Psoas muscle (tissue), 8 donors: Measurements from ENCODE around the gene ARHGAP45. TPM values are rescaled to one million over a fixed set of nuclear protein-coding genes. Genes with fewer than 3 reads are reported as not detected.
"Not testable (repeated sequence)": the region's sequence is repeated elsewhere in the genome, so short reads cannot be mapped to it uniquely, and the experiment has no call there.

ENCODE experiments used
- ATAC-seq, 4 donors: fragments of 200-7000 bp; cut with Tn5 transposase; one replicate each; pipeline ENCODE4 v1.9.1; 2020; ENCODE audit warnings: moderate library complexity in 3 of 4, mild to moderate bottlenecking in 2 of 4
- DNase-seq, 2 donors: peaks; one replicate each; pipeline ENCODE4 v3.0.0-alpha.2; 2020
- H3K27ac ChIP-seq: fragments of 200-600 bp; one replicate; pipeline ENCODE4 v1.8.0; 2022
- H3K27me3 ChIP-seq, 3 donors: fragments of 200-600 bp in 1 of 3; one replicate each; pipeline versions ENCODE4 v1.6.1 to v1.8.0; 2013 to 2022; ENCODE audit warnings: low read length in 2 of 3, mild to moderate bottlenecking in 2 of 3, moderate library complexity in 1 of 3; ENCODE audit not compliant: insufficient read depth in 3 of 3
- H3K36me3 ChIP-seq, 2 donors: fragments of 200-600 bp in 1 of 2; one replicate each; pipeline versions ENCODE4 v1.6.1 to v1.8.0; 2013 to 2022; ENCODE audit warnings: low read depth in 1 of 2, mild to moderate bottlenecking in 1 of 2, moderate library complexity in 1 of 2; ENCODE audit not compliant: insufficient read depth in 1 of 2
- H3K4me1 ChIP-seq: fragments of 200-600 bp; one replicate; pipeline ENCODE4 v1.8.0; 2022
- H3K4me3 ChIP-seq: fragments of 200-600 bp; one replicate; pipeline ENCODE4 v1.8.0; 2022; ENCODE audit warnings: mild to moderate bottlenecking
- H3K9me3 ChIP-seq: fragments of 200-600 bp; one replicate; pipeline ENCODE4 v1.8.0; 2022
- WGBS, 3 donors: extraction: QIAGEN DNeasy Blood & Tissue Kit; methylation state at CpG; one replicate each; pipeline versions ENCODE4 v1.1.6 to v1.1.7; 2013; 5-methylcytosine and 5-hydroxymethylcytosine counted together
- intact Hi-C, 2 donors: fragments of 100-400 bp; cut with DNase I; formaldehyde crosslinking; loops; one replicate each; pipeline versions ENCODE4 v1.11.0 to v1.14.2; 2022
- polyA plus RNA-seq, 3 donors: library from polyadenylated mRNA; stranded (reverse); fragments of 200-250 nt; gene quantifications; one replicate each; pipeline ENCODE4 v1.2.3, GENCODE V29; 2013
- total RNA-seq, 4 donors: library from RNA; stranded (reverse); fragmentation: NEBNext Ultra II Directional in 2 of 4; extraction: Animal tissue kit (Norgen Biotek cat#: 25700) in 2 of 4; gene quantifications; one replicate each; pipeline versions ENCODE4 v1.2.1 to v1.2.4, GENCODE V29; 2021 to 2023
- TF ChIP-seq, protein P1 (sequence below): fragments of 200-600 bp; IDR thresholded peaks from one replicate; pipeline ENCODE4 v1.8.0; 2022; ENCODE audit warnings: antibody characterized with exemption
- donor health status: healthy with polysubstance abuse.
- donor health status: DM: no; HTN: no; CAD: no; lungs with moderate emphysema.
- donor health status: Bipolar disorder and iron deficiency.
- donor health status: healthy.
- donor health status: DM: yes; HTN: yes; CAD: no.
- donor health status: DM: no; HTN: no; CAD: no.
- donor health status: DM: no; HTN: no; CAD: no.
- donor health status: DM: yes; HTN: yes; CAD: no.

ARHGAP45 gene
- total and polyA plus RNA-seq, 7 donors: 1.2 to 4.0 (median 2.0) TPM

DNA sequence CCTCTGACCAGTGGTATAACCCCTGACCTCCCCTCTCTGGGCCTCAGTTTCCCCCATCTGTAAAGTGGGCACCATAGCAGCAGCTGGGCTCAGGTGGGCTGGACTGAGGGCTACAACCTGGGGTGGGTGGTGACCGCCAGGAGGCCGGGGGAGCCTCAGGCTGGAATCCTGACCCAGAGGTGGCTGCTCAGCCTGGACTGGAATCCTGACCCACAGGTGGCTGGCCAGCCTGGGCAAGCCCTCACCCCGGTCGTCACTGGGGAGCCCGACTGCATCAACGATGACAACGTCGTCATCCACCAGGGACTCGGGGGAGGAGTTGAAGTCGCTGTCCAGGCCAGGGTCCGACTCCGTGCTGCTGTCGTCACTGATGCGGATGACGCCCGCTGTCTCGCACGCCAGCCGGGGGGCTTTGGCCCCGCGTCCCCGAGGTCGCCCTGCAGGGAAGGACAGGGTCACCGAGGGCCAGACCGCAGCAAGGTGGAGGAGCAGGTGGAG is 47.1 kb downstream of the ARHGAP45 start:
- H3K36me3 ChIP-seq: peaks cover 8 to 87% of the 10 kb centered on the region in 2 donors
- H3K27ac ChIP-seq: peak overlapping the region; percentile 80
- peak overlapping the region; percentile 33 for H3K4me3 ChIP-seq
- intact Hi-C loops: loop anchor here (5.0 kb wide), 2 partner anchors 78 to 128 kb away; partner anchors contain the start of gene ATP5F1D (in 1 of the 2)
- H3K9me3 ChIP-seq: no peaks in the 10 kb centered on the region
- DNase-seq (no peak), ATAC-seq (peak in 2 of 4 donors; percentile 0 to 2)
- WGBS, 3 donors: 85 to 90% (median 88%) methylated on average over 23 to 25 of the region's 25 CpGs
- no peaks in the 10 kb centered on the region for H3K27me3 ChIP-seq
- TF ChIP-seq, protein P1, sequence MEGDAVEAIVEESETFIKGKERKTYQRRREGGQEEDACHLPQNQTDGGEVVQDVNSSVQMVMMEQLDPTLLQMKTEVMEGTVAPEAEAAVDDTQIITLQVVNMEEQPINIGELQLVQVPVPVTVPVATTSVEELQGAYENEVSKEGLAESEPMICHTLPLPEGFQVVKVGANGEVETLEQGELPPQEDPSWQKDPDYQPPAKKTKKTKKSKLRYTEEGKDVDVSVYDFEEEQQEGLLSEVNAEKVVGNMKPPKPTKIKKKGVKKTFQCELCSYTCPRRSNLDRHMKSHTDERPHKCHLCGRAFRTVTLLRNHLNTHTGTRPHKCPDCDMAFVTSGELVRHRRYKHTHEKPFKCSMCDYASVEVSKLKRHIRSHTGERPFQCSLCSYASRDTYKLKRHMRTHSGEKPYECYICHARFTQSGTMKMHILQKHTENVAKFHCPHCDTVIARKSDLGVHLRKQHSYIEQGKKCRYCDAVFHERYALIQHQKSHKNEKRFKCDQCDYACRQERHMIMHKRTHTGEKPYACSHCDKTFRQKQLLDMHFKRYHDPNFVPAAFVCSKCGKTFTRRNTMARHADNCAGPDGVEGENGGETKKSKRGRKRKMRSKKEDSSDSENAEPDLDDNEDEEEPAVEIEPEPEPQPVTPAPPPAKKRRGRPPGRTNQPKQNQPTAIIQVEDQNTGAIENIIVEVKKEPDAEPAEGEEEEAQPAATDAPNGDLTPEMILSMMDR: no peak
- no peaks in the 10 kb centered on the region for H3K4me1 ChIP-seq

DNA sequence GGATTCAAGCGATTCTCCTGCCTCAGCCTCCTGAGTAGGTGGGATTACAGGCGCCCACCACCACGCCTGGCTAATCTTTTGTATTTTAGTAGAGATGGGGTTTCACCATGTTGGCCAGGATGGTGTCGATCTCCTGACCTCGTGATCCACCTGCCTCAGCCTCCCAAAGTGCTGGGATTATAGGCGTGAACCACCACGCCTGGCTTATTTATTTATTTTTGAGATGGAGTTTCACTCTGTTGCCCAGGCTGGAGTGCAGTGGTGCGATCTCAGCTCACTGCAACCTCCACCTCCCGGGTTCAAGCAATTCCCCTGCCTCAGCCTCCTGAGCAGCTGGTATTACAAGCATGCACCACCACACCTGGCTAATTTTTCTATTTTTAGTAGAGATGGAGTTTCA is 47.8 kb downstream of the ARHGAP45 start:
- not testable (repeated sequence) for H3K27ac ChIP-seq, ATAC-seq, H3K4me3 ChIP-seq, H3K27me3 ChIP-seq, H3K9me3 ChIP-seq, H3K4me1 ChIP-seq, DNase-seq
- intact Hi-C loops: loop anchor here (5.0 kb wide), 2 partner anchors 78 to 128 kb away; partner anchors contain the start of gene ATP5F1D (in 1 of the 2)
- 91 to 98% (median 95%) methylated on average over 9 of the region's 9 CpGs for WGBS, 3 donors
- H3K36me3 ChIP-seq: peaks cover 6 to 88% of the 10 kb centered on the region in 2 donors

DNA sequence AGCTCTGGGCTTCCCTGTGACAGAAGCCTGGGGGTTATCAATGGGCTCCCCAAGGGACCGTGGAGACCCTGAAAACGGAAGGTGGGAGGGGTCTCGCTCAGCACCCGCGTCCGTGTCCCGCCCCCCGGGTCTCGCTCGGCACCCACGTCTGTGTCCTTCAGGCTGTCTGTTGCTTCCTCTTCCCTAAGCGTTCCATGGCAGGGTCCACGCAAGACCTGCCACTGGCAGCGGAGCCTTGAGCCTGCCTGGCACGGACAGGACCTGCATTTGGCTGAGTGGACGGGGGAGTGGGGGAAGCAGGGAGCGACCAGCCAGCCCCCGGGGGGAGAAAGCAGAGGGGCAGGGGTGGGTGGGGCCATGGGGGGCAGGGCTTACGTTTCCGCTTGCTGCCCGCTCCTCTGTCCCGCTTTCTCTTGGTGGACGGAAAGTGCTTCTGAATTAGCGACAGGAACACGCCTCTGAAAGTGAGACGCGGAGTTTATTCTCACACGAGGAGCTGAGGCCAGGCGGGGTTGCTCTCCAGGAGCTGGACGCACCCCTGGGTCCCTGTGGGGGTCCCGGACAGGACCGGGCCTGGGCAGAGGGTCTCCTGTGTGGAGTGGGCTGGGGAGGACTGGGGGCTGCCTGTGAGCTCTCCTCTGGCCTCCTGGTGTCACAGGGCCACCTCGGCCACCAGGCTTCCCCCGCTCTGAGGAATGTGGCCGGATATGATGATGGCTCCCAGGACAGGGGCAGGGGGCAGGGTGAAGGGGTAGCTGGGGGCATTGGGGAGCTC is 48.9 kb downstream of the ARHGAP45 start:
- Histone ChIP-seq H3K36me3 (peaks cover 6 to 91% of the 10 kb centered on the region in 2 donors), H3K4me1 (no peaks in the 10 kb centered on the region), H3K27ac (peak overlapping the region; percentile 16), H3K4me3 (no peak overlapping the region), H3K9me3 (no peaks in the 10 kb centered on the region), H3K27me3 (no peaks in the 10 kb centered on the region)
- 88 to 91% (median 90%) methylated on average over 33 to 35 of the region's 35 CpGs for WGBS, 3 donors
- DNase-seq: no peak
- intact Hi-C loops: no loop called here
- TF ChIP-seq, protein P1: no peak
- ATAC-seq: no peak

DNA sequence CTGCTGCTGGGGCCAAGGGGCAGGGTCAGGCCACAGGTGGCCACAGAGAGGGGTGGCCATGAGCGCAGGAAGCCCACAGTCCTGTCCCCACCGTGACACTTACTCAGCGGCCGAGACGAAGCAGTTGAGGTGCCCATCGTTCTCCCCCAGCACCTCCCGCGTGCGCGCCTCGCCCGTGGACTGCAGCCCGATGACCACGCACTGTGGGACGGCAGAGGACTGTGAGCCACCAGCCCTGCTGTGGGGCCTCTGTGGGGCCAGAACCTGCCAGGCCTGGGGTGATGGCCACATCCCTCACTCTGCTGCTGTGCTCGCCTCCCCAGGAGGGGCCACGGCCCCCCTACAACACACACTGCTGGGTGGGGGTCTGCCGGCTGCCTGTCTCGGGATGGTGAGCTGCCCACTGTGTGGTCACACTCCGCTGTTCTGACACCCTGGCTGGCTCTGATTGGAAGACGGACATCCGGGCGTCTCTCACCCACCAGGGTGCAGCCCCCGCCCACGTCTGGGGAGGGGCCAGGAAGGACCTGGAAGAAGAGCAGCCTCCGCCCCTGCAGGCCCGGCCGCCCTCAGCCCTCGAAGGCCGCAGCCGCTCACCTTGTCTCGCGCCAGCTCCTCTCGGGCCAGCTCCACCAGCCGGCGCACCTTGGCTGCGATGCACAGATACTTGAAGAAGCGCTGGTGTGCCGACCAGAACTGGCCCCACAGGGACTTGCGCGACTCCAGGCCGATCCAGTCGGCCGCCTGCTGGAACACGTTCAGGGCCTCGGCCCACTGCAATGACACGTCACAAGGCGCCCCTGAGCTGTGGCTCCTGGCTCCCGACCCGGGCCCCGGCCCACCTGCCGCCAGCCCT is 50.0 kb downstream of the ARHGAP45 start:
- peaks cover 6 to 96% of the 10 kb centered on the region in 2 donors for H3K36me3 ChIP-seq
- no peaks in the 10 kb centered on the region for H3K4me1 ChIP-seq
- TF ChIP-seq, protein P1: no peak
- DNase-seq: peak in 1 of 2 donors; percentile 51
- no peaks in the 10 kb centered on the region for H3K9me3 ChIP-seq
- intact Hi-C loops: no loop called here
- no peaks in the 10 kb centered on the region for H3K27me3 ChIP-seq
- ATAC-seq: no peak
- no peak overlapping the region for H3K27ac ChIP-seq
- no peak overlapping the region for H3K4me3 ChIP-seq
- WGBS, 3 donors: 91 to 93% (median 92%) methylated on average over 47 to 52 of the region's 52 CpGs

DNA sequence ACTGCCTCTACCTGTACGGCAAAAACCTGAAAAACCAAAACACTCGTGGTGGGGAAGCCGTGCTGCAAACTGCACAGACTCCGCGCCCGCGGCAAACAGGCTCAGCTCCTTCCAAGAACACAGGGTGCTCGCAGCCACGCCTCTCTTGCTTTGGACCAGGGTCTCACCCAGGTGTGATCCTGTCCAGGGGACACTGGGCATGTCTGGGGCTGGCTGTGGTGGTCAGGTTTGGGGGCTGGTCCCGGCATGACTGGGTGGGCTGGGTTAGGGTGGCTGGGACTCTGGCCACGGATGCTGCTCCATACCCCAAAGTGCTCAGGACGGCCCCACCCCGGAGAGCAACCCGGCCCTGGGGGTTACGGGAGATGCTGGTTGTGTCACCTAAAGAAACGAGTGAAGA is 50.7 kb downstream of the ARHGAP45 start:
- no peak for ATAC-seq
- Histone ChIP-seq H3K4me1 (no peaks in the 10 kb centered on the region), H3K36me3 (peaks cover 6 to 96% of the 10 kb centered on the region in 2 donors), H3K9me3 (no peaks in the 10 kb centered on the region), H3K27ac (no peak overlapping the region), H3K27me3 (no peaks in the 10 kb centered on the region), H3K4me3 (no peak overlapping the region)
- no peak for DNase-seq
- WGBS, 3 donors: 95 to 96% (median 96%) methylated on average over 16 of the region's 16 CpGs
- intact Hi-C loops: no loop called here
- TF ChIP-seq, protein P1: no peak
